Astrocyte of the cerebellum (primary cell): Measurements from ENCODE around the gene TSG101.

Experiments
- DNase-seq: peaks from one replicate; pipeline ENCODE4 v3.0.0-alpha.2; 2011; ENCODE audit warnings: low read depth
- H3K4me3 ChIP-seq: 2 replicates; pipeline ENCODE4 v1.5.1; 2011; ENCODE audit warnings: mild to moderate bottlenecking, low read depth, low read length, moderate library complexity
- in situ Hi-C: cut with HindIII; loops from 2 replicates; pipeline ENCODE4 v1.10.0; 2017; ENCODE audit warnings: low sequenced_read_pairs
- TF ChIP-seq, protein P1 (sequence below): IDR thresholded peaks from 2 replicates; pipeline ENCODE4 v1.5.1; 2012; ENCODE audit warnings: low read length, low read depth, moderate library complexity, mild to moderate bottlenecking; ENCODE audit errors: missing control alignments

Gene TSG101

DNA sequence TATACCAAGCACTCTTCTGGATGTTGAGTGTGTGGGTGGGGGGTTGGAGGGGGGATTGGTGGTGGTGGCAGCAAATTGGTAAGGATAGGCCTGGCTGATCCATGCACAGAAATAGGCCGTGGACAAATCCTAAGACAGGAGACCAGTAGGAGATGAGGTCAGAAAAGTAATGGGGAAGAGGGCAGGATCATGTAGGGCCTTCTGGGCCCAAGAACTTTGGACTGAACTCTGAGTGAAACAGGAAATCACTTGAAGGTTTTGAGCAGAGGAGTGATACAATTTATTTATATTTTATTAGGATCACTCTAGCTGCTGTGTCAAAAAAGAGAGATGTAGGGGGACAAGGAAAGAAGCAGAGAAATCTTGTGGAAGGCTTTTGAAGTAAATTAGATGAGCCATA is 28.7 kb downstream of the TSG101 start:
- TF ChIP-seq, protein P1, sequence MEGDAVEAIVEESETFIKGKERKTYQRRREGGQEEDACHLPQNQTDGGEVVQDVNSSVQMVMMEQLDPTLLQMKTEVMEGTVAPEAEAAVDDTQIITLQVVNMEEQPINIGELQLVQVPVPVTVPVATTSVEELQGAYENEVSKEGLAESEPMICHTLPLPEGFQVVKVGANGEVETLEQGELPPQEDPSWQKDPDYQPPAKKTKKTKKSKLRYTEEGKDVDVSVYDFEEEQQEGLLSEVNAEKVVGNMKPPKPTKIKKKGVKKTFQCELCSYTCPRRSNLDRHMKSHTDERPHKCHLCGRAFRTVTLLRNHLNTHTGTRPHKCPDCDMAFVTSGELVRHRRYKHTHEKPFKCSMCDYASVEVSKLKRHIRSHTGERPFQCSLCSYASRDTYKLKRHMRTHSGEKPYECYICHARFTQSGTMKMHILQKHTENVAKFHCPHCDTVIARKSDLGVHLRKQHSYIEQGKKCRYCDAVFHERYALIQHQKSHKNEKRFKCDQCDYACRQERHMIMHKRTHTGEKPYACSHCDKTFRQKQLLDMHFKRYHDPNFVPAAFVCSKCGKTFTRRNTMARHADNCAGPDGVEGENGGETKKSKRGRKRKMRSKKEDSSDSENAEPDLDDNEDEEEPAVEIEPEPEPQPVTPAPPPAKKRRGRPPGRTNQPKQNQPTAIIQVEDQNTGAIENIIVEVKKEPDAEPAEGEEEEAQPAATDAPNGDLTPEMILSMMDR = no peak
- in situ Hi-C loops = no loop called here
- DNase-seq = no peak
- no peak overlapping the region for H3K4me3 ChIP-seq

DNA sequence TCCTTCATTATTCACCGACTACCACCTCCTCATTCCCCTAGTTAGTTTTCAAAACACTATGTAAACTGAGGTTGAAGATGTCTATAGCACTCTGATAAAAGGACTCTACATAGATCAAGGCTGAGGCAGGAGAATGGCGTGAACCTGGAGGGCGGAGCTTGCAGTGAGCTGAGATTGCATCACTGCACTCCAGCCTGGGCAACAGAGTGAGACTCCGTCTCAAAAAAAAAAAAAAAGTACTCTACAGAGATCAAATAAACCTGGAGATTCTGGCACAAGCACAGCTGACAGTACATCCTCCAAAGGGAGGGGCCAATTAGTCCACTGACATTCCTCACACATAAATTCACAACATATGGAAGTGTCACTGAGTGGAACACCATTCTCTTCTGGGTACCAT is 31.0 kb downstream of the TSG101 start:
- TF ChIP-seq, protein P1 = no peak
- no peak overlapping the region for H3K4me3 ChIP-seq
- DNase-seq = no peak
- in situ Hi-C loops = no loop called here

DNA sequence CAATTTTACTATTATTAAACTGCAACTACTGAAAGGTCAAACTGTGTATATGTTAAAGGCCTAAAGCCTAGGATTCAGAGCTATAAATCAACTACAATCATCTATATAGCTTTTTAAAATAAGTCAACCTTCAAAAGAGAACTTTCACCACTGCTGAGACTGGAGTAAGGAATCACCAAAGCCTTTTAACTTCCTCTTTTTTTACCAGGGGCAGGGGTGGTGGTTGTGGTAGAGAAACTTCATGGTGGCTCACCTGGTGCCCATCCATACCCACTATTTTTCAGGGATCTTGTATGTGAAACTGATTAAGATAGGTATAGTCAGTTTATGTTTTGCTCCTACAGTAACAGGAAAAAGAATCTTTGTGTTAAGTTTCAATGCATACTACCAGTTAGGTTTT is 31.5 kb downstream of the TSG101 start:
- TF ChIP-seq, protein P1 = no peak
- no peak for DNase-seq
- in situ Hi-C loops = no loop called here
- H3K4me3 ChIP-seq = no peak overlapping the region

DNA sequence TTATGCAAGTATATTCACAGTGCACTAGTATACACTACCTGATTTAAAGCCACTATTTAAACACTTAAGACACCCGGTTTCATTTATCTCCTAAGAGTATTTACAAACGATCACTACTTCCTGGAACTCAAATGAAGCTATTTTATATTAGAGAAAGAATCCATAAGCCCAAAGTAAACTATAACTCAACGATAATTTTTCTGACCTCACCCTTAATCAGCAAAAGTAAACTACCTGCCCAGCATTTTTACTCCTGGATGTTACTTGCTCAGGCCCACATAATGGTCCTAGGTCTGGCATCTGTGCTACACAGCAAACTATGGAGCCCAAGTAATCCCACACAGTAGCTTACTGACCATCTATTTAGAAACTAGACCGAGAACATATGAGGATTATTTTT is 33.4 kb downstream of the TSG101 start:
- TF ChIP-seq, protein P1 = no peak
- DNase-seq = no peak
- in situ Hi-C loops = no loop called here
- no peak overlapping the region for H3K4me3 ChIP-seq

DNA sequence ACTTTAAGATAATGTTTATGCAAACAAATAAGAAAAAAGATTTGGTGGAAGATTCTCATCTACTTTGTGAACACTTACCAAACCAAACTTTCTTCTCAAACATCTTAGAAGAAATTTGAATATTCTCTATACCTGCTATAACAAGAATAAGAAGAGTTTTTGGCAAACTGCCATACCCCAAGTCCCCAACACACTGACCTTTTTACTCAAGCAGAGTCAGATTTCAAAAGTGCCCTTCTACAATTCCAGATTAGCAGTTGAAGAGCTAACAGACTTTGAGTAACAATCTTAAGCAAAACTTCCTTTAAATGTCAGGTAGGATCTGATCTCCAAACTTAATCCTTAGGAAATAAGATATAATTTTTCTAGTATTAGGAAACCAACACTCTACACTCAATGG is 33.9 kb downstream of the TSG101 start:
- no peak for DNase-seq
- in situ Hi-C loops = no loop called here
- no peak overlapping the region for H3K4me3 ChIP-seq
- TF ChIP-seq, protein P1 = no peak

DNA sequence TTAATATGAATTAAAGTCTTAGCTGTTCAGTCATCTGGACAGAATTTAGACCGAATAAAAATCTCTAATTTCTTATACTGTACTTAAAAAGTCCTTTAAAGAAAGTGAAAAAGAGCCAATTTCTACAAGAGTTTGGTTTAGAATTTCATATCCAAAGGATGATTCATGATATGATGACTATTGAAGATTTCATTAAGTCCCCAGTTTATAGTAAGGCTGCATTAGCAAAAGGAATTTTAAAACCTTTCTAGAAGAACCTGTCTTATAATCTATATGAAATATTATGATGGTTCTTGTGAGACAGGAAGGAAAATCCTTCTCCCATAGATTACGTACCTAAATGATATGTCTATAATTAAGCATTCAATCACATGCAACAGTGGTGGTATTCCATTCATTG is 34.8 kb downstream of the TSG101 start:
- no peak overlapping the region for H3K4me3 ChIP-seq
- in situ Hi-C loops = no loop called here
- TF ChIP-seq, protein P1 = no peak
- DNase-seq = no peak

DNA sequence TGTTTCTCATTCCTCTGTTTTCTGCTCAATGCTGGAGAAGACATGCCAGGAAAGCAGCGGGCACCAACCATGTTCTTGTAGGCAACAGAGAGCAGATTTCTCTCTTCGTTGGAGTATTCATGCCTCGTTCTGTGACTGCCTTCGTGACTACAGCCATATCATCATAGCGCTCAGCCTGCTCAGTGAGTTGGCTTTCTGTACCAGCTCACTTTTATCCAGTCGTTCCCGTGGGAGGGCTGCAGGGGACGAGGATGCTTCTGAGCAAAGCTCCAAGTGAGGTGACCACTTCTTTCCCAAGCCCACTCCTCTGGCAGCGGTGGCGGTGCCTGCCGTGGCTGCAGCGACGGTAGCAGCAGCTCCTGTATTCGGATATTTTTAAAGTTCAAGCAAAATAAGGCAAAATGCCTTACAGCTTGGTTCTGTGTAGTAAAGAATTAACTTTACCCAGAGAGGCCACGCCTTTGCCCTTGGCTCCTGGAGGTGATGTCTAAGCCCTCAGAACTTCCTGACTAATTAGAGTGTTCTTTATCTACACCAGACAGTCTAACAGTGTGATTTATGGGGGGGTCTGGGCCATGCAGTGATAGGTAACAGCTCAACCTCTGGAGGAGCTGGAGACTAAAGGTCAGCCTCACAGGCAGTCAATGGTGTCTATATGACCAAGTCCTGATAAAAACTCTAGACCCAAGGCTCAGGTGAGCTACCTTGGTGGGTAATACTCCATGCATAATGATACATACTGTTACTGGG is 35.8 kb downstream of the TSG101 start:
- TF ChIP-seq, protein P1 = no peak
- in situ Hi-C loops = no loop called here
- H3K4me3 ChIP-seq = no peak overlapping the region
- DNase-seq = no peak
